GM19455 (cell line): Measurements from ENCODE around the gene TMEM120B.

ENCODE experiments used
- ATAC-seq: cut with Tn5 transposase; IDR thresholded peaks from one replicate; pipeline ENCODE4 v1.9.1; 2021; ENCODE audit not compliant: unreplicated experiment

The TMEM120B gene

DNA sequence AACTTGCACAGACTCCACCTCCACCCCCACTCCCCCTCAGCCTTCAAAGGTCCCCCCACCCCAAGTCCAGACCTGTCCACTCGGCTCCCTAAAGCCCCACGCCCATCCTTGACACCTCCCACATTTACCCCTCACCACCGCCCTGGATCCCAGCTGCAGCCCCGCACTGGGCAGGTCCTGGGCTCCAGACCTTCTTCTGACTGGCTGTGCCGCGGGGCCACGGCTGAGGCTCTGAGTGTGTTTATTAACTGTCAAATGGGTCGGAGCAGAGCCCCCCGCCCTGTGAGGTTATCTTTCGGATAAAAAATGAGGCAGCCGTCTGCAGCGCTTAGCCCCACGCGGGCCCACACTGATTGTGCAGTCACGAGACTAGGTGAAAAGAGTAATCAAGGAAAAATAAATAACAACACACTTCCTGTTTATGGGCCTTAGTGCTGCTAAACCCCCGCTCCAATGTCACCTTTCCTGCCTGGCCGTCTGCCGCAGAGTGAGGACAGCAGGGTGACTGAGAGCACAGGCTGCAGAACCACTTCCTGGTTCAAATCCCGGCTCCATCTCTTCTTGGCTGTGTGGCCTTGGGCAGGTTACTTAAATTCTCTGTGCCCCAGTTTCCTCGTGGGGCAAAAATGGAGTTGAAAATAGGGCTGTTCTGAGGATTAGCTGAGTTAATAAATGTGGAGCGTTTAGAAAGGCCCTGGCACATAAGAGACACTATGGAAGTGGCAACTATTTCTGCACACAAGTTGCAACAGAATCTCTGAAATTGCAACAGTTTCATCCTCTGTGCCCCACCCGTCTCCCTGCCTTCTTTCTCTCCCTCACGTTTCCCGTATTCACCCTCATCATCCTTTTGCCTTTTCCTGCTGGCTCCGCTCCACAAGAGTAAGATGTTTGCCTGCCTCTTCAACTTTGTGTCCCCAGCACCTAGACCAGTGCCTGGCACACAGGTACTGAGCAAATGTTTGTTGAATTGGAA lies 100.7 kb downstream of the TMEM120B start:
- ATAC-seq: no peak

- no peak for ATAC-seq
These were observed 101.4 kb downstream of the TMEM120B start for GRCh38 chr12:121813951-121814350.

- no peak for ATAC-seq
These were observed 102.0 kb downstream of the TMEM120B start for GRCh38 chr12:121814429-121815119.

- ATAC-seq: no peak
These were observed 102.7 kb downstream of the TMEM120B start for GRCh38 chr12:121815263-121815662.

GRCh38 chr12:121816925-121817647 lies 104.5 kb downstream of the TMEM120B start:
- no peak for ATAC-seq

DNA sequence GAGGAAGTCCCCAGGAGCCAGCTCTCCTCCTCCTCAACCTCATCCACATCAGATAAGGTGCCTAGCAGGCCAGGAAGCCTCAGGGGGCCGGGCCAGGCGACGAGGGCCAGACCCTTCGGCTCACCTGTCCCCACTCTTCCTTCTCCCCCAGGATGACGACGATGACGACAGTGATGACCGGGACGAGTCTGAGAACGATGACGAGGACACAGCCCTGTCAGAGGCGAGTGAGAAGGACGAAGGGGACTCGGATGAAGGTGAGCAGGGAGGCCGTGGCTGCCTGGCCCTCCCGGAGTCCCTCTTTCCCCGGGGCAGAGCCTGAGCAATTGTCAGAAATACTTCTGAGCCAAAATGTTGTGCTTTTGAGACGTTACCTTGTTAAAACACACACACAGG lies 105.1 kb downstream of the TMEM120B start:
- no peak for ATAC-seq

GRCh38 chr12:121819212-121819949 lies 106.8 kb downstream of the TMEM120B start:
- ATAC-seq: no peak

DNA sequence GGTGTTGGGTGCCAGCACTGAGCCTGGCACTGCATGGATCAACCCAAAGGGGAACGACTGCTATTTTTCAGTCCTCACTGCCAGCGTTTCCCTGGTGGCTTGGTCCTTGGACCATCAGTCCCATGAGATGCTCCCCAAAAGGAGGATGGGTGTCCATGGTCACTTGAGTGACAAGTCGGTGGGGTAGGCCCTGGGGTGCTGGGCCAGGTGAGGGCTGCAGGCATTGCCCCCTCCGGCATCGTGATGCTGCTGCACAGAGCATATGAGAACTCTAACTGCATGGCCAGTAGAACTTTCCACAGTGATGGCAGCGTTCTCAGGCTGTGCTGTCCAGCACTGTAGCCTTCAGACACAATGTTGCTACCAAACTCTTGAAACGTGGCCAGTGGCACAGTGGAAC lies 107.5 kb downstream of the TMEM120B start:
- ATAC-seq: no peak

- ATAC-seq: no peak
These were observed 110.0 kb downstream of the TMEM120B start for GRCh38 chr12:121822393-121823100.

GRCh38 chr12:121823101-121823726 lies 110.7 kb downstream of the TMEM120B start:
- no peak for ATAC-seq

- ATAC-seq: no peak
These were observed 111.2 kb downstream of the TMEM120B start for GRCh38 chr12:121823727-121824115.

GRCh38 chr12:121825041-121825523 lies 112.5 kb downstream of the TMEM120B start:
- ATAC-seq: no peak

- no peak for ATAC-seq
These were observed 114.0 kb downstream of the TMEM120B start for GRCh38 chr12:121826318-121827150.

- no peak for ATAC-seq
These were observed 115.0 kb downstream of the TMEM120B start for GRCh38 chr12:121827351-121828099.

DNA sequence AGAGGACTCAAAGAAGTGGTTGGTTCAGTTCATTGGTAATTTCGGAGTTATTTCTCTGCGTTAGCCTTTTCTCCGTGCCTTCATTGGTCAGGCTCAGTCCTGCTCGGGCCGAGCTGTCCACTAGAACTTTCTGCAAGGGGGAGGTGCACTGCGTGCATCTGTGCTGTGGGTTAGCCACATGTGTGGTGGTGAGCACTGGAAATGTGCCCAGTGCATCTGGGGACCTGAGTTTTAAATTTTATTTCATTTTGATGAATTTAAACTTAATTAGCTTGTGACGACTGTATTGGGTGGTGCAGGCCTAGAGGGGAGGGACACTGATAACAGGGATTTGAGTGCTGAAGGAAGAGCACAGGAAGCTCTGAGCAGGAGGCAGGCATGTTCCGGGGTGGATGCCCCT lies 115.8 kb downstream of the TMEM120B start:
- ATAC-seq: no peak

GRCh38 chr12:121828826-121829225 lies 116.3 kb downstream of the TMEM120B start:
- no peak for ATAC-seq

GRCh38 chr12:121829250-121829918 lies 116.8 kb downstream of the TMEM120B start:
- ATAC-seq: no peak
